ENCODE results near the gene SLC26A3.

Gene SLC26A3

GRCh38 chr7:107818622-107819021 lies 15.6 kb upstream of the SLC26A3 start:
- in situ Hi-C loops (cut with MboI; ENCODE audit: low sequenced_read_pairs, unreplicated experiment), result no loop called here
- no peak for DNase-seq (ENCODE audit: low spot score)
- no peak for TF ChIP-seq CTCF (IDR thresholded peaks at IDR 0.05; ENCODE audit: borderline replicate concordance, control extremely low read depth, extremely low read depth, insufficient read depth, missing control alignments)

- in situ Hi-C loops (cut with MboI; ENCODE audit: low sequenced_read_pairs, unreplicated experiment), result no loop called here
Observed at GRCh38 chr7:107816011-107816566, 13.1 kb upstream of the SLC26A3 start.

GRCh38 chr7:107815254-107815882 lies 12.3 kb upstream of the SLC26A3 start:
- no peak for TF ChIP-seq CTCF (IDR thresholded peaks at IDR 0.05; ENCODE audit: borderline replicate concordance, control extremely low read depth, extremely low read depth, insufficient read depth, missing control alignments)
- DNase-seq (ENCODE audit: low spot score), result peak; percentile 27
- in situ Hi-C loops (cut with MboI; ENCODE audit: low sequenced_read_pairs, unreplicated experiment), result no loop called here

More at GRCh38 chr7:107816011-107816566, 13.1 kb upstream of the SLC26A3 start:
- TF ChIP-seq CTCF (IDR thresholded peaks at IDR 0.05; ENCODE audit: borderline replicate concordance, control extremely low read depth, extremely low read depth, insufficient read depth, missing control alignments), result no peak
- DNase-seq (ENCODE audit: low spot score), result no peak

GRCh38 chr7:107813524-107813923 lies 10.5 kb upstream of the SLC26A3 start:
- in situ Hi-C loops (cut with MboI; ENCODE audit: low sequenced_read_pairs, unreplicated experiment), result no loop called here
- DNase-seq (ENCODE audit: low spot score), result no peak
- no peak for TF ChIP-seq CTCF (IDR thresholded peaks at IDR 0.05; ENCODE audit: borderline replicate concordance, control extremely low read depth, extremely low read depth, insufficient read depth, missing control alignments)

- no peak for DNase-seq (ENCODE audit: low spot score)
- in situ Hi-C loops (cut with MboI; ENCODE audit: low sequenced_read_pairs, unreplicated experiment), result no loop called here
Observed at GRCh38 chr7:107811934-107812333, 8.9 kb upstream of the SLC26A3 start.

GRCh38 chr7:107810626-107811025 lies 7.6 kb upstream of the SLC26A3 start:
- no peak for TF ChIP-seq CTCF (IDR thresholded peaks at IDR 0.05; ENCODE audit: borderline replicate concordance, control extremely low read depth, extremely low read depth, insufficient read depth, missing control alignments)
- in situ Hi-C loops (cut with MboI; ENCODE audit: low sequenced_read_pairs, unreplicated experiment), result no loop called here
- DNase-seq (ENCODE audit: low spot score), result no peak

More at GRCh38 chr7:107811934-107812333, 8.9 kb upstream of the SLC26A3 start:
- TF ChIP-seq CTCF (IDR thresholded peaks at IDR 0.05; ENCODE audit: borderline replicate concordance, control extremely low read depth, extremely low read depth, insufficient read depth, missing control alignments), result no peak
